Measurements from ENCODE around the gene SMARCE1.

SMARCE1 gene

GRCh38 chr17:40647624-40648383 lies at the start of gene SMARCE1:
SMARCE1 (minus strand) TSS chr17:40647818; CDS start chr17:40645802, 2,016 bp downstream.
- peak; percentile 80 for DNase-seq

- no peak for DNase-seq
Measured at GRCh38 chr17:40697297-40697696, 49.7 kb upstream of the SMARCE1 start.

DNA sequence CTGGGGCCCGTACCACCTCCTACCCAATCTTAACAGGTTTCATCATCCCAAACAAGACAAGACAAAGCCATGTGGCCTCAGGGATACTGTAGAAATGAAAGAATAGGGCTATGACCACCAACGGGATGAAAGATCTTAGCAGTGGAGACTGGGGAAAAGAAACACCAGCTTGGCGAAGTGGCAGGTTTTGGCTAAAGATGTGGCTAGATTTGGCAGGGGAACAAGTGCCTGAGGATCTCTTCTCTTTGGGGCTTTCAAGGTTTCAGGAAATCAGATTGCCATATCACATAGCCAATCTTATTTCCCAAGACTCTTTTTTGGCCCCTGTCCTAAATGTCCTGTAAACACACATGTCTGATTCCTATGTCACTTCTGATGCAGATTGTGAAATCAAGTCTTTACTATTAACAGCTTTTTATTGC lies 49.0 kb upstream of the SMARCE1 start:
- no peak for DNase-seq

GRCh38 chr17:40695874-40696472 lies 48.4 kb upstream of the SMARCE1 start:
- no peak for DNase-seq

DNA sequence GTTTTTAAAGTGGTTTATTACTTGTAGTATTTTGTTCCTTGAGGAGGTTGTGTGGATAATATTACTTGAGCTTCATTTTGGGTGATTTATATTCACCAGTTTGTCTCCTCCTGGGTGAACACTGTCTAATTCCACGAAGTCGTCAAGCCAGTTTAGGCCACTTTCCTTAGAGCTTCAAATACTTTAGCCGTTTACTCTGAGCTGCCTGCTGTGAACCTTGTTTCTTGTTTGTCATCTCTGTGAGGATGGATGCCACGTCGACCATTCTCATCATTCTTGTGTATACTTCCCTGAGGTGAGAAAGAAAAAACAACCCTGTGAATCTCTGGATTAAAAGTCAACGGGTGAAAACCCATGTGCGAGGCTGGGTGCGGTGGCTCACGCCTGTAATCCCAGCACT lies 47.0 kb upstream of the SMARCE1 start:
- DNase-seq = no peak

GRCh38 chr17:40687106-40687505 lies 39.5 kb upstream of the SMARCE1 start:
- no peak for DNase-seq

DNA sequence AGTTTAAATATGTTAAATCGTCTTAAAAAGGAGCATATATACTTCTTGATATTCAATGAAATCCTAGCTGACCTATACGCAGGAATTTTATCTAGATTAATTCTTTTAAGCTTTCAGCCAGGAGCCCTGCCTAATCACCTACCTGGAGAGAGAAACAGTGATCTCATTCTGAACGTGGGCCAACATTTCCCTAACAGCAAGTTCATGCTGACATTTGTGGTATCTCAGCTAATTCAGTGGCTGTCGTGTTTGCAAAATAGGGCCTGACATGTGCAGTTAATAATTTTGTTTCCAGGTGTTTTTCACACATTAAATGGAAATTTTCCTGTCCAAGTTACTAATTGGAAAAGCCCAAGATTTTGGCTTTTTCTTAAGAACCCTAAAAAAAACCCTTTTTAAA lies 38.6 kb upstream of the SMARCE1 start:
- DNase-seq = no peak

GRCh38 chr17:40680998-40681397 lies 33.4 kb upstream of the SMARCE1 start:
- DNase-seq = no peak

DNA sequence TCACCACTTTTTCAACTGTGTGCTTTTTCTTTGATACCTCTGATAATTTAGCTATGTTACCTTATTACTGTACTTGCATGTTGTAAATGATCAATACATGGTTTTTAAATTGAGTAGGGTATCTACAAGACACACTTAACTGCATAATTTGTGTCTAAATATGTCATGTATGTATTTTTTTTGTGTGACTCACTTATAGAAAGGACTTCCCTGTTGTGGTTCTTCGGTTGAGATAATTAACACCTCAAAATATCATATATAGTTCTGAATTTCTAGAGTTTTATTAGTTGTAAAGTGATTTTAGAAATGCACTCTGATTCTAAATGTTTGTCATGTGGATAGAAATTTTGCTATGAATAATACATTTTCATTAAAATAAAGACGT lies 31.9 kb upstream of the SMARCE1 start:
- DNase-seq = no peak

DNA sequence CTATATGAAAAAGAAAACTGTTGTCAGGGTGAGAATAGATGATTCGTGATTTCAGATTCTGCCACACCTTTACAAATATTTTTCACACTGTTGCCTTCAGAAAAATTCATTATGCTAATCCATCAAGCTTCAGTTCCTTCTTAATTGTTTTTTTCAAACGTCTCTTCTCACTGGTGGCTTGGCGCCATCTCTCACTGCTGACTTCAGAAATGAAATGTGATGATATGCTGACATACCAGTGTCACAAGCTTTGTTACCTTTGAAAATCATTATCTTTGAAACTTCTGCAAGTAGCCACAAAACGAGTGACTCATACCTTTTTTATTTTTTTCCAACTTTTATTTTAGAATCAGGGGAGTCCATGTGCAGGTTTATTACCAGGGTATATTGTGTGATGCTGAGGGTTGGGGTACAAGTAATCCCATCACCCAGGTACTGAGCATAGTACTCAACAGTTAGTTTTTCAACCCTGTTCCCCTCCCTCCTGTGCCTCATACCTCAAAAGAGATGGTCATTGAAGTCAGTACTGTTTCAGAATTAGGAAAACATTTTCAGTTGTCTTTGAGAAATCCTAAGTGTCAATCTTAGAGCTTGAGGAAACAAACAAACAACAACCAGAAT lies 31.4 kb upstream of the SMARCE1 start:
- DNase-seq = no peak

DNA sequence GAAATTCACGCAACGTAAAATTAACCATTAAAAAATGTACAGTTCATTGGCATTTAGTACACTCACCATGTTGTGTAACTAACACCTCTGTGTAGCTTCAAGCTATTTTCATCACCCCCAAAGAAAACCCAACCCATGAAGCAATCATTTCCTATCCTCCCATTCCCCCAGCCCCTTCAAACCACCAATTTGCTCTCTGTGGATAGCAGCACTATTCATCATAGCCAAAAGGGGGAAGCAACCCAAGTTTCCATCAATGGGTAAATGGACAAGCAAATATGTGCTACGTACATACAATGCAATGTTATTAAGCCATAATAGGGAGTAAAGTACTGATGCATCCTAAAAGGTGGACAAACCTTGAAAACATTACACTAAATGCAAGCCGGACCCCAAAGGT lies 28.3 kb upstream of the SMARCE1 start:
- DNase-seq = no peak

- no peak for DNase-seq
Measured at GRCh38 chr17:40672654-40673053, 25.0 kb upstream of the SMARCE1 start.

DNA sequence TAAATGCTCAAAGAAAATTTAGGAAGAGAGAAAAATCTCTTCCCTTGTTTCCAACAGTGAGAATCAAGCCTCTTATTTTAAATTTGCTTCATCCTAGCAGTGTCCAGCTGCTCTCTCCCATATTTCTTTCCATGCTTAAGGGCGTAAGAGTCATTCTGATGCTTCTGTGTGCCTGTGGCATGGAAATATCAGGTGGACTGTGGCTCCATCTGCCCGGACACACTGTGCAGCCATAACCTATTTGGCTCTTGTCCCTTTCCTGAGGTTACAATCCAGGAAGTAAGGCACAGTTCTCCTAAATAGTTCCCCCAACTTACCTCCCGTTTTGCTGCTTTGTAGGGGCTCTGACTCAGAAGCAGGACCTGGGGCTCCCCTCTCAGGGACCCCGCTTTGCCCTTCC lies 23.7 kb upstream of the SMARCE1 start:
- no peak for DNase-seq

DNA sequence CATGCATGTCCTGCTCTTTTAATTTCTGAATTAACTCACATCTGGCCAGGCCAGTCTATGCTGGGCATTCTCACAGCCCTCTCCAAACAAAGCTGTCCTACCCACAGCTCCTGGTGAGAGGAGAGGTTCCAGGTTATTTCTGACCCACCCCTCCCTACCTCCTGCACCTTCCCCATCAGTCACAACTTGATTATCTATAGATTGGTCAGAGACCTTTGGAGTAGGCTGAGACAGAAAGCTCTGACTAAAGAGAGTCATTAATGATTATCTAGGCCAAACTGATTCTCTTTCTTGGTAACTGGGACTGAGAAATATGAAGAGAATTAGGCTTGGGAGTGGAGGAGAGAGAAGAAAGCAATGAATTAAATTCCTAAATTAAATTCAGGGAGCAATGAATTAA lies 18.7 kb upstream of the SMARCE1 start:
- no peak for DNase-seq

GRCh38 chr17:40664582-40665333 lies 17.1 kb upstream of the SMARCE1 start, which contains the start of gene KRT222:
KRT222 (minus strand) TSS chr17:40665177; CDS start chr17:40665099, 78 bp downstream.
- DNase-seq = no peak

DNA sequence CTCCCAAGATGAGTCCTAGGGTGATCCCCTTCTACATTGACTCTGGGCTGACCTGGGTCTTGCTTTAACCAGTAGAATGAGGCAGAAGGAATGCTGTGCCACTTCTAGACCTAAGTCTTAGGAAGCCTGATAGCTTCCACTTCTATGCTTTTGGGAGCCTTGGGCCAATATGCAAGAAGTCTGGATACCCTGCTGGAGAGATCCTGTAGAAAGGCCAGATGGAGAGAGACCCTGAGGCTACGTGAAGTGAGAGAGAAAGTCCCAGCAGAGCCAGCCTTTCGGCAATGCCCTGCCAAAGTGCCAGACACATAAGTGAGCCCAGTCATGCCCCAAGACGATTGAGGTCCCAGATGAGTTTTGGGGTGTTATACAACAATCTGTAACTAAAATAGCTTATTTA lies 15.6 kb upstream of the SMARCE1 start:
- DNase-seq = no peak

GRCh38 chr17:40659911-40660310 lies 12.3 kb upstream of the SMARCE1 start:
- DNase-seq = no peak

- no peak for DNase-seq
Measured at GRCh38 chr17:40658396-40658795, 10.8 kb upstream of the SMARCE1 start.

DNA sequence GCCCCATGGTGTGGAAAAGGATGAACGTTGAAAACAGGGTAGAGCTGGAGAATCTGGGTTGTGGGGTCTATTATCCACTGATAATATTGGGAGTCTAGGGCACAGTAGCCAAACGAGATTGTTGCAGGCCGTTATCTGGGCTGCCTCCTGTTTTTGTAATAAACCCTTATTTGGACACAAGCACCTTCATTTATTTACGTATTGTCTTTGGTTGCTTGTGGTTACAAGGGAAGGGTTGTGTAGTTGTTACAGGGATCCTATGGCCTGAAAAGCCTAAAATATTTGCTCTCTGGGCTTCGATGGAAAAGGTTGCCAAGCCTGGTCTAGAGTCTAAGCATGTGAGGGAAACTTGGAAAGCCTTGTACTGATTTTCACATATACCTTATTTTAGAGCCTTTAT lies 4.3 kb upstream of the SMARCE1 start:
- DNase-seq = no peak

GRCh38 chr17:40648384-40648968 lies 858 bp upstream of the SMARCE1 start:
- peak; percentile 52 for DNase-seq

GRCh38 chr17:40646791-40647623 lies 611 bp downstream of the SMARCE1 start:
- DNase-seq = no peak

DNA sequence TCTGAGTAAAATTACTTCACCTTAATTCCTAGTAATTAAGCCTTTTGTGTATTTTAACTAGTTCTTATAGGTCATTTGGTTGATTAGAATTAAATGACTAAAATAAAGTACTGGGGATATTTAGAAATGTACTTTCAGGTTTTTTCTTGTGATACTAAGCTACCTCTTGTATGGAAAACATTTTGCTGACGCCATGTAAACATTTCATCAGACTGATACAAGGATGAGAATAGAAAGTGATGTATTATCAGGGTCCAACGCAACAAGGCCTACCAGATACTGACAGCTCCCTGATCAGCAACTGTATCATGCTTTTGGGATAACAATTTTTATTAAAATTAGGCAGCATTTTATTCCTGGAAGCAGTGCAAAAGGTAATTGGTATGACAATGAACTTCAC lies 1.7 kb downstream of the SMARCE1 start:
- no peak for DNase-seq

Data from NCI-H2171 (cell line).